HepG2 (cell line): Measurements from ENCODE around the gene RNASE13. TPM values are rescaled to one million over a fixed set of nuclear protein-coding genes. Genes with fewer than 3 reads are reported as not detected.

ENCODE experiments used
- ARHGAP35 ChIP-seq: sonication (generic); formaldehyde crosslinking; IDR thresholded peaks from 2 replicates; pipeline ENCODE4 v1.9.0; 2022; ENCODE audit warnings: mild to moderate bottlenecking, inconsistent platforms, moderate library complexity, missing genetic modification reagents, borderline replicate concordance
- ATF3 ChIP-seq: sonication (generic); formaldehyde crosslinking; IDR thresholded peaks from 2 replicates; pipeline ENCODE4 v1.4.0; 2020; ENCODE audit warnings: missing genetic modification reagents
- BCL3 ChIP-seq: sonication (generic); formaldehyde crosslinking; IDR thresholded peaks from 2 replicates; pipeline ENCODE4 v1.5.1; 2020; ENCODE audit warnings: mild to moderate bottlenecking, missing genetic modification reagents, moderate library complexity
- ETV6 ChIP-seq: sonication (generic); formaldehyde crosslinking; conservative IDR thresholded peaks from 2 replicates; pipeline ENCODE4 v1.4.0; 2020; ENCODE audit warnings: missing genetic modification reagents
- PHF5A ChIP-seq: IDR thresholded peaks from one replicate; pipeline ENCODE4 v1.6.1; 2018; ENCODE audit warnings: low read depth, missing genetic modification reagents; ENCODE audit not compliant: unreplicated experiment
- POLR2AphosphoS5 ChIP-seq: IDR thresholded peaks from 2 replicates; pipeline ENCODE4 v1.6.1; 2012; ENCODE audit warnings: low read depth, low read length
- RORA ChIP-seq: sonication (generic); formaldehyde crosslinking; IDR thresholded peaks from 2 replicates; pipeline ENCODE4 v1.5.0; 2020; ENCODE audit warnings: mild to moderate bottlenecking, missing genetic modification reagents, moderate library complexity
- SMARCE1 ChIP-seq: fragments of 450-650 bp; IDR thresholded peaks from 2 replicates; pipeline ENCODE4 v1.6.1; 2017; ENCODE audit warnings: borderline replicate concordance
- SNAPC4 ChIP-seq: sonication (generic); formaldehyde crosslinking; IDR thresholded peaks from 2 replicates; pipeline ENCODE4 v1.4.0; 2020; ENCODE audit warnings: mild to moderate bottlenecking, missing genetic modification reagents
- TBL1XR1 ChIP-seq: fragments of 150-350 bp; IDR thresholded peaks from 2 replicates; pipeline ENCODE4 v1.6.1; 2014; ENCODE audit warnings: borderline replicate concordance, low read length; ENCODE audit not compliant: partially characterized antibody
- ZNF20 ChIP-seq: sonication (generic); formaldehyde crosslinking; IDR thresholded peaks from 2 replicates; pipeline ENCODE4 v1.4.0; 2020; ENCODE audit warnings: mild to moderate bottlenecking, moderate library complexity, missing genetic modification reagents
- ZNF432 ChIP-seq: sonication (generic); formaldehyde crosslinking; IDR thresholded peaks from 2 replicates; pipeline ENCODE4 v1.5.0; 2020; ENCODE audit warnings: missing genetic modification reagents, mild to moderate bottlenecking, borderline replicate concordance
- ZNF446 ChIP-seq: sonication (generic); formaldehyde crosslinking; IDR thresholded peaks from 2 replicates; pipeline ENCODE4 v1.5.0; 2020; ENCODE audit warnings: mild to moderate bottlenecking, missing genetic modification reagents
- ZNF547 ChIP-seq: sonication (generic); formaldehyde crosslinking; IDR thresholded peaks from 2 replicates; pipeline ENCODE4 v1.5.1; 2020; ENCODE audit warnings: mild to moderate bottlenecking, missing genetic modification reagents
- ZNF7 ChIP-seq: IDR thresholded peaks from 2 replicates; pipeline ENCODE4 v1.6.1; 2016; ENCODE audit warnings: missing biosample characterization, missing genetic modification reagents
- ZNF709 ChIP-seq: sonication (generic); formaldehyde crosslinking; IDR thresholded peaks from 2 replicates; pipeline ENCODE4 v1.5.0; 2020; ENCODE audit warnings: mild to moderate bottlenecking, missing genetic modification reagents
- ZNF83 ChIP-seq: sonication (generic); formaldehyde crosslinking; IDR thresholded peaks from 2 replicates; pipeline ENCODE4 v1.4.0; 2020; ENCODE audit warnings: missing genetic modification reagents, mild to moderate bottlenecking, borderline replicate concordance
- polyA plus RNA-seq, 8 experiments: library from polyadenylated mRNA; depleted of rRNA in 3 of 8; stranded (reverse) in 7 of 8; unstranded in 1 of 8; fragments of >200 nt; fragmentation: Illumina TruSeq in 4 of 8; extraction: Trizol in 4 of 8; gene quantifications; 2 replicates each; pipeline versions ENCODE4 v1.2.1 to v1.2.3, GENCODE V29; 2011 to 2016; ENCODE audit warnings: low read depth in 4 of 8, missing spikeins in 1 of 8, mixed read lengths in 1 of 8; ENCODE audit not compliant: insufficient read depth in 1 of 8
- total RNA-seq, 5 experiments: library from RNA; depleted of rRNA; stranded (reverse); fragments of >200 nt; fragmentation: Illumina TruSeq; extraction: Trizol; gene quantifications; 2 replicates each; pipeline ENCODE4 v1.2.3, GENCODE V29; 2016; ENCODE audit warnings: low read depth in 1 of 5
- TF ChIP-seq, protein P1 (sequence below): sonication (generic); formaldehyde crosslinking; IDR thresholded peaks from 2 replicates; pipeline ENCODE4 v1.4.0; 2020; ENCODE audit warnings: missing genetic modification reagents
- TF ChIP-seq, protein P2 (sequence below): sonication (generic); formaldehyde crosslinking; IDR thresholded peaks from 2 replicates; pipeline ENCODE4 v1.9.0; 2021; ENCODE audit warnings: missing genetic modification reagents, borderline replicate concordance

RNASE13 gene
- total and polyA plus RNA-seq, 2 of the 13 experiments (the other 11 are each of a cell fraction or from before 2014, with no cell fraction given) = 1.0 TPM; not detected in 1

GRCh38 chr14:21069388-21070082 is 34.9 kb upstream of the RNASE13 start (continued):
- TF ChIP-seq, protein P1, sequence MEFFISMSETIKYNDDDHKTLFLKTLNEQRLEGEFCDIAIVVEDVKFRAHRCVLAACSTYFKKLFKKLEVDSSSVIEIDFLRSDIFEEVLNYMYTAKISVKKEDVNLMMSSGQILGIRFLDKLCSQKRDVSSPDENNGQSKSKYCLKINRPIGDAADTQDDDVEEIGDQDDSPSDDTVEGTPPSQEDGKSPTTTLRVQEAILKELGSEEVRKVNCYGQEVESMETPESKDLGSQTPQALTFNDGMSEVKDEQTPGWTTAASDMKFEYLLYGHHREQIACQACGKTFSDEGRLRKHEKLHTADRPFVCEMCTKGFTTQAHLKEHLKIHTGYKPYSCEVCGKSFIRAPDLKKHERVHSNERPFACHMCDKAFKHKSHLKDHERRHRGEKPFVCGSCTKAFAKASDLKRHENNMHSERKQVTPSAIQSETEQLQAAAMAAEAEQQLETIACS (CRISPR knock-in tag) = 0 out of 2 replicates have a peak, but pooled peaks have one; percentile 13
- TF ChIP-seq ETV6 (CRISPR knock-in tag) (no peak), ARHGAP35 (no peak), SMARCE1 (no peak), PHF5A (CRISPR knock-in tag) (no peak), BCL3 (CRISPR knock-in tag) (peak; percentile 92; the same call in 1 of the 2 replicates), ZNF83 (CRISPR knock-in tag) (peak; percentile 93; the same call in 1 of the 2 replicates), ZNF432 (peak; percentile 9; the same call in 1 of the 2 replicates), ZNF547 (CRISPR knock-in tag) (0 out of 2 replicates have a peak, but pooled peaks have one; percentile 30), ZNF446 (0 out of 2 replicates have a peak, but pooled peaks have one; percentile 8), POLR2AphosphoS5 (no peak), ZNF7 (CRISPR knock-in tag) (no peak), ZNF20 (CRISPR knock-in tag) (no peak), ZNF709 (CRISPR knock-in tag) (no peak), SNAPC4 (peak; percentile 82), TBL1XR1 (peak; percentile 19), ATF3 (no peak), RORA (CRISPR knock-in tag) (no peak)
- TF ChIP-seq, protein P2, sequence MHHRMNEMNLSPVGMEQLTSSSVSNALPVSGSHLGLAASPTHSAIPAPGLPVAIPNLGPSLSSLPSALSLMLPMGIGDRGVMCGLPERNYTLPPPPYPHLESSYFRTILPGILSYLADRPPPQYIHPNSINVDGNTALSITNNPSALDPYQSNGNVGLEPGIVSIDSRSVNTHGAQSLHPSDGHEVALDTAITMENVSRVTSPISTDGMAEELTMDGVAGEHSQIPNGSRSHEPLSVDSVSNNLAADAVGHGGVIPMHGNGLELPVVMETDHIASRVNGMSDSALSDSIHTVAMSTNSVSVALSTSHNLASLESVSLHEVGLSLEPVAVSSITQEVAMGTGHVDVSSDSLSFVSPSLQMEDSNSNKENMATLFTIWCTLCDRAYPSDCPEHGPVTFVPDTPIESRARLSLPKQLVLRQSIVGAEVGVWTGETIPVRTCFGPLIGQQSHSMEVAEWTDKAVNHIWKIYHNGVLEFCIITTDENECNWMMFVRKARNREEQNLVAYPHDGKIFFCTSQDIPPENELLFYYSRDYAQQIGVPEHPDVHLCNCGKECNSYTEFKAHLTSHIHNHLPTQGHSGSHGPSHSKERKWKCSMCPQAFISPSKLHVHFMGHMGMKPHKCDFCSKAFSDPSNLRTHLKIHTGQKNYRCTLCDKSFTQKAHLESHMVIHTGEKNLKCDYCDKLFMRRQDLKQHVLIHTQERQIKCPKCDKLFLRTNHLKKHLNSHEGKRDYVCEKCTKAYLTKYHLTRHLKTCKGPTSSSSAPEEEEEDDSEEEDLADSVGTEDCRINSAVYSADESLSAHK (CRISPR knock-in tag) = 0 out of 2 replicates have a peak, but pooled peaks have one; percentile 33
